ENCODE results near the gene PDZD2.

DNA sequence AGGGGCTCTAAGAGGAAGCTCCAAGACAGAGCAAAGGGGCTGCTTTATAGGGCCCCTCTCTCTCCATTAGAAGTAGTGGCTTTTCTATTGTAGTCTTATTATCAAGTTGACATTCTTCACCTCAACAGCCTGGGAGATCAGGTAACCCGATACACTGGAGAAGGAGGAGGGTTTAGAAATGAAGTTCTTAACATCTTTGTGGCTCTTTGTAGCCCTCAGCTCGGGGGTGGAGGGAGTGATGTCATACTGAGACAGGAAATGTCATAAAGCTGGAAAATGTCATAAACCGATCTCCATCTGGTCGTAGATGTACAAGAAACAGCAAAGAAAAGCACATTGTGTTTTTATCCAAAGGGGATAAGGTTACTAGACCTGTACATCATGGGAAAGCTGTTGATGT is 17.9 kb downstream of the PDZD2 start:
- TF ChIP-seq POLR2A (IDR thresholded peaks at IDR 0.05): no peak
- TF ChIP-seq, protein P1, sequence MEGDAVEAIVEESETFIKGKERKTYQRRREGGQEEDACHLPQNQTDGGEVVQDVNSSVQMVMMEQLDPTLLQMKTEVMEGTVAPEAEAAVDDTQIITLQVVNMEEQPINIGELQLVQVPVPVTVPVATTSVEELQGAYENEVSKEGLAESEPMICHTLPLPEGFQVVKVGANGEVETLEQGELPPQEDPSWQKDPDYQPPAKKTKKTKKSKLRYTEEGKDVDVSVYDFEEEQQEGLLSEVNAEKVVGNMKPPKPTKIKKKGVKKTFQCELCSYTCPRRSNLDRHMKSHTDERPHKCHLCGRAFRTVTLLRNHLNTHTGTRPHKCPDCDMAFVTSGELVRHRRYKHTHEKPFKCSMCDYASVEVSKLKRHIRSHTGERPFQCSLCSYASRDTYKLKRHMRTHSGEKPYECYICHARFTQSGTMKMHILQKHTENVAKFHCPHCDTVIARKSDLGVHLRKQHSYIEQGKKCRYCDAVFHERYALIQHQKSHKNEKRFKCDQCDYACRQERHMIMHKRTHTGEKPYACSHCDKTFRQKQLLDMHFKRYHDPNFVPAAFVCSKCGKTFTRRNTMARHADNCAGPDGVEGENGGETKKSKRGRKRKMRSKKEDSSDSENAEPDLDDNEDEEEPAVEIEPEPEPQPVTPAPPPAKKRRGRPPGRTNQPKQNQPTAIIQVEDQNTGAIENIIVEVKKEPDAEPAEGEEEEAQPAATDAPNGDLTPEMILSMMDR (IDR thresholded peaks at IDR 0.05): no peak
